Esophagus muscularis mucosa (tissue), 3 donors: ENCODE results near the gene EMSY.

Source experiments
- CTCF ChIP-seq, 3 experiments: fragments of 200-600 bp in 2 of 3; fragments of 450-650 bp in 1 of 3; sonication (generic) in 2 of 3; IDR thresholded peaks; one replicate each; pipeline ENCODE4 v1.5.1; 2017 to 2019; ENCODE audit warnings: antibody characterized with exemption in 3 of 3, mild to moderate bottlenecking in 2 of 3, moderate library complexity in 1 of 3
- POLR2A ChIP-seq: fragments of 450-650 bp; IDR thresholded peaks from one replicate; pipeline ENCODE4 v1.6.1; 2017; ENCODE audit warnings: antibody characterized with exemption, moderate library complexity, mild to moderate bottlenecking, low read depth

GRCh38 chr11:76491644-76492043 is 46.8 kb downstream of the EMSY start:
- TF ChIP-seq CTCF (IDR thresholded peaks at IDR 0.05): no peak
- TF ChIP-seq POLR2A: no peak
